OCI-LY7 (cell line): ENCODE results near the gene CSF1R. TPM values are rescaled to one million over a fixed set of nuclear protein-coding genes. Genes with fewer than 3 reads are reported as not detected.

Source experiments
- BruUV-seq: library from RNA; stranded (reverse); fragments of 400-500 nt; replicated peaks from 2 replicates; lab custom pipeline; 2021; lab: Mats Ljungman, UMichigan
- CTCF ChIA-PET: fragments of 300-600 bp; sonication (Branson Sonifier 250); formaldehyde crosslinking; loops from one replicate; lab custom pipeline; 2022; ENCODE audit warnings: antibody characterized with exemption; ENCODE audit not compliant: unreplicated experiment; lab: Charles Lee
- POLR2A ChIA-PET: fragments of 300-600 bp; sonication (Branson Sonifier 250); formaldehyde crosslinking; loops from one replicate; lab custom pipeline; 2022; ENCODE audit warnings: antibody characterized with exemption; lab: Charles Lee
- DNase-seq: peaks from one replicate; pipeline ENCODE4 v3.0.0-alpha.2; 2015; ENCODE audit warnings: low spot score
- H2AFZ ChIP-seq: fragments of 200-600 bp; sonication (generic), shearing (Covaris generic); 2 replicates; pipeline ENCODE4 v1.6.1; 2014; ENCODE audit warnings: mild to moderate bottlenecking, antibody characterized with exemption, low read length, moderate library complexity
- H3K27ac ChIP-seq: fragments of 200-600 bp; sonication (generic); 2 replicates; pipeline ENCODE4 v1.5.1; 2014; ENCODE audit warnings: mixed run types, low read depth, mild to moderate bottlenecking, moderate library complexity, low read length, inconsistent platforms; ENCODE audit not compliant: poor library complexity, severe bottlenecking
- H3K36me3 ChIP-seq: fragments of 200-600 bp; sonication (generic); 2 replicates; pipeline ENCODE4 v1.6.1; 2014; ENCODE audit warnings: mild to moderate bottlenecking, antibody characterized with exemption, low read length, moderate library complexity, mixed read lengths; ENCODE audit not compliant: insufficient read depth
- H3K4me1 ChIP-seq: fragments of 200-600 bp; sonication (generic); 2 replicates; pipeline ENCODE4 v1.5.1; 2014; ENCODE audit warnings: mild to moderate bottlenecking, low read length; ENCODE audit not compliant: insufficient read depth, poor library complexity, severe bottlenecking
- H3K4me2 ChIP-seq: fragments of 200-600 bp; sonication (generic); 2 replicates; pipeline ENCODE4 v1.6.1; 2014; ENCODE audit warnings: mild to moderate bottlenecking, low read length
- H3K4me3 ChIP-seq: fragments of 200-600 bp; sonication (generic); 2 replicates; pipeline ENCODE4 v1.5.1; 2014; ENCODE audit warnings: mild to moderate bottlenecking, low read depth, low read length; ENCODE audit not compliant: poor library complexity, severe bottlenecking
- H3K79me2 ChIP-seq: fragments of 200-600 bp; sonication (generic); 2 replicates; pipeline ENCODE4 v1.6.1; 2016; ENCODE audit warnings: low read depth, mild to moderate bottlenecking, low read length, moderate library complexity, mixed read lengths; ENCODE audit not compliant: insufficient read depth
- H3K9me2 ChIP-seq: fragments of 200-600 bp; sonication (generic); 2 replicates; pipeline ENCODE4 v1.6.1; 2016; ENCODE audit warnings: mild to moderate bottlenecking, low read length, mixed read lengths; ENCODE audit not compliant: insufficient read depth
- H3K9me3 ChIP-seq: fragments of 200-600 bp; sonication (generic); 2 replicates; pipeline ENCODE4 v1.6.1; 2014; ENCODE audit warnings: mild to moderate bottlenecking, mixed run types, low read length, mixed read lengths
- H4K20me1 ChIP-seq: fragments of 200-600 bp; sonication (generic); 2 replicates; pipeline ENCODE4 v1.6.1; 2014; ENCODE audit warnings: mild to moderate bottlenecking, antibody characterized with exemption, low read length, moderate library complexity, mixed read lengths; ENCODE audit not compliant: insufficient read depth
- CTCF ChIP-seq: fragments of 200-600 bp; sonication (generic); conservative IDR thresholded peaks from 2 replicates; pipeline ENCODE4 v1.5.1; 2014; ENCODE audit warnings: mild to moderate bottlenecking, antibody characterized with exemption, low read length, moderate library complexity, mixed read lengths
- EZH2phosphoT487 ChIP-seq: fragments of 200-600 bp; sonication (generic); IDR thresholded peaks from 2 replicates; pipeline ENCODE4 v1.6.1; 2018; ENCODE audit warnings: low read depth, borderline replicate concordance, mild to moderate bottlenecking, mixed run types, antibody characterized with exemption, low read length, moderate library complexity, mixed read lengths
- intact Hi-C: fragments of 100-400 bp; cut with micrococcal nuclease; formaldehyde crosslinking; loops from one replicate; pipeline ENCODE4 v1.10.0; 2022; ENCODE audit not compliant: unreplicated experiment
- total RNA-seq, 2 experiments: library from RNA; depleted of rRNA in 1 of 2; stranded (reverse); fragments of >200 nt in 1 of 2; shearing (Covaris generic) in 1 of 2; gene quantifications; 2 replicates each; pipeline ENCODE4 v1.2.3, GENCODE V29; 2014 to 2022

Gene CSF1R
- total RNA-seq, 2 experiments from 2014 or later = not detected

- ChIA-PET CTCF (no interaction called here), POLR2A (no interaction called here)
- H3K36me3 ChIP-seq = no peaks in the 10 kb centered on the region
- no peaks in the 10 kb centered on the region for H3K9me2 ChIP-seq
- H3K4me1 ChIP-seq = no peaks in the 10 kb centered on the region
- H3K27ac ChIP-seq = no peak overlapping the region
- no peak overlapping the region for H3K4me2 ChIP-seq
- H3K9me3 ChIP-seq = no peaks in the 10 kb centered on the region
- intact Hi-C loops = no loop called here
- no peak for DNase-seq
- no peak overlapping the region for H2AFZ ChIP-seq
- TF ChIP-seq EZH2phosphoT487 (no peak), CTCF (no peak)
- H3K4me3 ChIP-seq = no peak overlapping the region
- no peaks in the 10 kb centered on the region for H4K20me1 ChIP-seq
- H3K79me2 ChIP-seq = no peaks in the 10 kb centered on the region
- no TSS peak for BruUV-seq
These were observed 33.7 kb upstream of the CSF1R start for GRCh38 chr5:150120062-150120441.

DNA sequence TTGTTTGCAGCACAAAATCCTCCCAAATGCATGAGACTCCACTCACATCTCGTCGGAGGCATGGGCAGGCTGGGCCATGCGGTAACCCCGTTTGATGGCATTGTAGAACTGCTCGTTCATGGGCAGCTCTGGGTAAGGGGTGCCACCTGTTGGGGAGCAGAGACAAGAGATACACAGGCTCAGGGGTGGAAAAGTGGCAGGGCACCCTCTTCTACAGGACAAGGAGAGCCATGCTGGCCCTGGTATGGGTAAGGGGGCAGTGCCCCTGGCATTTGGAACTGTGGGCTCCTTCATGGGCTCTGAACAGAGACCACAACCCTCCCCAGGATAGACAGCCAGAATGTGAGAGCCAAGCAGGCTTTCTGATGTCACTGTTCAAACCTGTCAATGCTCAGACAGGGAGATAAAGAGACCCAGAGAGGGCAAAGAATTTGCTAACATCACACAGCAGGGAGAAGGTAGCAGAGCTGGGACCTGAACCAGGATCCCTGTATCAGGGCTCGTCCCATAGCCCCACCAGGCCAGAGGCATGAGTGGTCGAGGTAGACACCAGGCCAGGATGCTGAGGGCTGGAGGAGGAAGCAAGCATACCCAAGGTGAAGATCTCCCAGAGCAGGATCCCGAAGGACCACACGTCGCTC lies 33.2 kb upstream of the CSF1R start:
- Histone ChIP-seq H4K20me1 (no peaks in the 10 kb centered on the region), H3K4me3 (no peak overlapping the region), H2AFZ (no peak overlapping the region), H3K79me2 (no peaks in the 10 kb centered on the region), H3K4me1 (no peaks in the 10 kb centered on the region), H3K27ac (no peak overlapping the region), H3K36me3 (no peaks in the 10 kb centered on the region), H3K4me2 (no peak overlapping the region), H3K9me3 (no peaks in the 10 kb centered on the region), H3K9me2 (no peaks in the 10 kb centered on the region)
- intact Hi-C loops = no loop called here
- POLR2A ChIA-PET = no interaction called here
- no peak for DNase-seq
- TF ChIP-seq CTCF = no peak
- no peak for TF ChIP-seq EZH2phosphoT487
- BruUV-seq = no TSS peak
- CTCF ChIA-PET = no interaction called here

GRCh38 chr5:150118561-150119229 lies 32.3 kb upstream of the CSF1R start:
- DNase-seq = no peak

More at GRCh38 chr5:150118561-150119229, 32.3 kb upstream of the CSF1R start:
- no peak overlapping the region for H3K4me3 ChIP-seq
- no peak overlapping the region for H3K27ac ChIP-seq
- H3K4me1 ChIP-seq = no peaks in the 10 kb centered on the region
- ChIA-PET POLR2A (no interaction called here), CTCF (interaction anchor here (0.6 kb wide), 1 partner anchor 159 kb away, joined by 3 read pairs; no protein-coding TSS in a partner anchor)
- H2AFZ ChIP-seq = no peak overlapping the region
- H3K9me2 ChIP-seq = no peaks in the 10 kb centered on the region
- no peaks in the 10 kb centered on the region for H3K9me3 ChIP-seq
- H3K79me2 ChIP-seq = no peaks in the 10 kb centered on the region
- no peak for TF ChIP-seq CTCF
- TF ChIP-seq EZH2phosphoT487 = no peak
- H3K36me3 ChIP-seq = no peaks in the 10 kb centered on the region
- intact Hi-C loops = no loop called here
- H4K20me1 ChIP-seq = no peaks in the 10 kb centered on the region
- BruUV-seq = no TSS peak
- H3K4me2 ChIP-seq = no peak overlapping the region
